Measurements from ENCODE around the gene NUAK2. TPM values are rescaled to one million over a fixed set of nuclear protein-coding genes. Genes with fewer than 3 reads are reported as not detected.

NUAK2 gene
- total RNA-seq, 1 experiment from 2014 or later = 3.9 TPM

DNA sequence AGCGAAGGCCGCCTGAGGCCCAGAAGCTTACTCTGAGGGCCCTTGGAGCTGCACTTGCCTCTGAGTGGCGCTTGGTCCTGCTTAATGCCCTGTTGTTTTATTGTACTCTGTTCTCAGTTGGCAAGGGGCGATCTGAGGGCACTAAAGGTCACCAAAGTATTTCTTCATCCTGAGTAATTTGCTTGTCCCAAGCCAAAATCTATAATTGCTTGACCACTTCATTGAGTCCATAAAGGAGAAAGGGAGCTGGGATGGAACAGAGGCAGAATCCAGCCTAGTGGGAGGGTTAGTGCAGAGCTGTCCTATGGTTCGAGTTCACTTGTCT, 376 bp upstream of the NUAK2 start:
- no peak for DNase-seq
- no peaks in the 10 kb centered on the region for H3K9me3 ChIP-seq (ENCODE audit: insufficient read depth, low read depth)
- BruUV-seq (replicated peaks) = no TSS peak
- peaks cover 10% of the 10 kb centered on the region; the same call in 1 of the 2 replicates for H3K79me2 ChIP-seq (ENCODE audit: low read depth)
- peaks cover 52% of the 10 kb centered on the region for H3K4me1 ChIP-seq (replicated peaks; ENCODE audit: insufficient read depth)
- H3K9me2 ChIP-seq (ENCODE audit: insufficient read depth) = no peaks in the 10 kb centered on the region
- H4K20me1 ChIP-seq (ENCODE audit: insufficient read depth) = no peaks in the 10 kb centered on the region
- no peaks in the 10 kb centered on the region for H3K36me3 ChIP-seq (ENCODE audit: low read depth)
- ChIA-PET CTCF (interaction anchor here (1.1 kb wide), 1 partner anchor 48 kb away, joined by 10 read pairs; no protein-coding TSS in a partner anchor), POLR2A (ENCODE audit: unreplicated experiment) (interaction anchor here (0.6 kb wide), 1 partner anchor 177 kb away, joined by 4 read pairs; no protein-coding TSS in a partner anchor)
- H3K4me3 ChIP-seq = peak overlapping the region; percentile 94
- H3K4me2 ChIP-seq = peak overlapping the region; percentile 96
- intact Hi-C loops (cut with micrococcal nuclease; ENCODE audit: unreplicated experiment) = loop anchor here (1.0 kb wide), 1 partner anchor 49 kb away; no protein-coding TSS in a partner anchor
- H3F3A ChIP-seq (ENCODE audit: insufficient read depth, low read depth) = peaks cover 15% of the 10 kb centered on the region; the same call in 1 of the 2 replicates
- TF ChIP-seq EZH2 (IDR thresholded peaks at IDR 0.05; ENCODE audit: low read depth) = no peak
- TF ChIP-seq, protein P1, sequence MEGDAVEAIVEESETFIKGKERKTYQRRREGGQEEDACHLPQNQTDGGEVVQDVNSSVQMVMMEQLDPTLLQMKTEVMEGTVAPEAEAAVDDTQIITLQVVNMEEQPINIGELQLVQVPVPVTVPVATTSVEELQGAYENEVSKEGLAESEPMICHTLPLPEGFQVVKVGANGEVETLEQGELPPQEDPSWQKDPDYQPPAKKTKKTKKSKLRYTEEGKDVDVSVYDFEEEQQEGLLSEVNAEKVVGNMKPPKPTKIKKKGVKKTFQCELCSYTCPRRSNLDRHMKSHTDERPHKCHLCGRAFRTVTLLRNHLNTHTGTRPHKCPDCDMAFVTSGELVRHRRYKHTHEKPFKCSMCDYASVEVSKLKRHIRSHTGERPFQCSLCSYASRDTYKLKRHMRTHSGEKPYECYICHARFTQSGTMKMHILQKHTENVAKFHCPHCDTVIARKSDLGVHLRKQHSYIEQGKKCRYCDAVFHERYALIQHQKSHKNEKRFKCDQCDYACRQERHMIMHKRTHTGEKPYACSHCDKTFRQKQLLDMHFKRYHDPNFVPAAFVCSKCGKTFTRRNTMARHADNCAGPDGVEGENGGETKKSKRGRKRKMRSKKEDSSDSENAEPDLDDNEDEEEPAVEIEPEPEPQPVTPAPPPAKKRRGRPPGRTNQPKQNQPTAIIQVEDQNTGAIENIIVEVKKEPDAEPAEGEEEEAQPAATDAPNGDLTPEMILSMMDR (conservative IDR thresholded peaks at IDR 0.05) = no peak
- H3K27ac ChIP-seq = no peak overlapping the region
- H3K27me3 ChIP-seq (ENCODE audit: insufficient read depth, low read depth) = 0 out of 2 replicates have a peak, but pooled peaks cover 2% of the 10 kb centered on the region
- H2AFZ ChIP-seq = peak overlapping the region; percentile 99; the same call in 1 of the 2 replicates

DNA sequence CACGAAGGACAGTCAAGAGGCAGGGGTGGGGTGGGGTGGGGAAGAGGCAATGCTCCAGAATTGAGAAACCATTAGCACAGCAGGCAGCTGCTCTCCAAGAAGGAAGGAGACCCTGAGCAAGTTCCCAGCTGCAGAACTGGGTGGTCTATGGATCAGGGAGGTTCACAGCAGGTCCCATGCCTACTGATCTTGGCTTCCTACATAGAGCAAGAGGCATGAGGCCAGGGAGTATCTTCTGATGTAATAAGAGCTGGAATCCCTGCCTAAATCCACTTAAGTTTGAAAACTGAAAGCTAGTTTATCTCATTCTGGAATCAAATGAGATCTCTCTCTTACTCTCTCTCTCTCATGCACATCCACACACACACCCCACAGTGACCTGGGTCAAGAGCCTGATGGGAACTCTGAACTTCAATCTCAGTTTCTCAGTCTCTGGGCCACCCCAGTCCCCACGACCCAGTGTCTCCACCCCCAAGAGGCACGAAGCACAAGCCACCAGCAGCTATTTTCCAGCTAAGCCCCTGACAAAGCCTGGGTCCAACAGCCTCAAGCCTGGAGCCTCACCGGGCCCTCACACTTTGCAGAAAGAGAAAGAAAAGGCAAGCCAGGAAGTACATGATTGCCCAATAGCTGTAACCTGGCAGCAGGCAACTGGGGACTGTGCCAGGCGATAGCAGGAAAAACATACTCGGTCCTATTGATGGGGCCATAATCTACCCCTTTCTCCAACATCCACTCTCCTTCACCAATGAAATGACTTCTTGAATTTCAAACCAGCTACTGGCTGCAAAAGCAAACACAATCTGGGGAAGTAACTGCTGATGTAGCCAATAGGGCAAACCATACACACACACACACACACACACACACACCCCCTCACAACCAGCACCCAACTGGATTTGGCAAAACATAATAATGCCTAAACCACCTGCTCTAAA, 2.2 kb downstream of the NUAK2 start:
- no peaks in the 10 kb centered on the region for H3K36me3 ChIP-seq (ENCODE audit: low read depth)
- peaks cover 15% of the 10 kb centered on the region; the same call in 1 of the 2 replicates for H3F3A ChIP-seq (ENCODE audit: insufficient read depth, low read depth)
- no peaks in the 10 kb centered on the region for H3K27me3 ChIP-seq (ENCODE audit: insufficient read depth, low read depth)
- H3K79me2 ChIP-seq (ENCODE audit: low read depth) = peaks cover 24% of the 10 kb centered on the region; the same call in 1 of the 2 replicates
- H3K27ac ChIP-seq = no peak overlapping the region
- no peaks in the 10 kb centered on the region for H4K20me1 ChIP-seq (ENCODE audit: insufficient read depth)
- CTCF ChIA-PET = interaction anchor here (0.6 to 0.9 kb wide), 6 partner anchors 16 to 1290 kb away, joined by 3 to 5 read pairs (median 4); no protein-coding TSS in a partner anchor
- no peak overlapping the region for H2AFZ ChIP-seq
- peak overlapping the region; percentile 9; the same call in 1 of the 2 replicates for H3K4me3 ChIP-seq
- BruUV-seq (replicated peaks) = no TSS peak
- DNase-seq = peak; percentile 68 to 76
- no peaks in the 10 kb centered on the region for H3K9me3 ChIP-seq (ENCODE audit: insufficient read depth, low read depth)
- intact Hi-C loops (cut with micrococcal nuclease; ENCODE audit: unreplicated experiment) = loop anchor here (1.0 kb wide), 1 partner anchor 35 kb away; no protein-coding TSS in a partner anchor
- no peaks in the 10 kb centered on the region for H3K9me2 ChIP-seq (ENCODE audit: insufficient read depth)
- H3K4me2 ChIP-seq = peak overlapping the region; percentile 96
- TF ChIP-seq, protein P1 (conservative IDR thresholded peaks at IDR 0.05) = no peak
- TF ChIP-seq EZH2 (IDR thresholded peaks at IDR 0.05; ENCODE audit: low read depth) = no peak
- H3K4me1 ChIP-seq (replicated peaks; ENCODE audit: insufficient read depth) = peaks cover 52% of the 10 kb centered on the region
- POLR2A ChIA-PET (ENCODE audit: unreplicated experiment) = interaction anchor here (0.6 kb wide), 1 partner anchor 196 kb away, joined by 3 read pairs; no protein-coding TSS in a partner anchor

DNA sequence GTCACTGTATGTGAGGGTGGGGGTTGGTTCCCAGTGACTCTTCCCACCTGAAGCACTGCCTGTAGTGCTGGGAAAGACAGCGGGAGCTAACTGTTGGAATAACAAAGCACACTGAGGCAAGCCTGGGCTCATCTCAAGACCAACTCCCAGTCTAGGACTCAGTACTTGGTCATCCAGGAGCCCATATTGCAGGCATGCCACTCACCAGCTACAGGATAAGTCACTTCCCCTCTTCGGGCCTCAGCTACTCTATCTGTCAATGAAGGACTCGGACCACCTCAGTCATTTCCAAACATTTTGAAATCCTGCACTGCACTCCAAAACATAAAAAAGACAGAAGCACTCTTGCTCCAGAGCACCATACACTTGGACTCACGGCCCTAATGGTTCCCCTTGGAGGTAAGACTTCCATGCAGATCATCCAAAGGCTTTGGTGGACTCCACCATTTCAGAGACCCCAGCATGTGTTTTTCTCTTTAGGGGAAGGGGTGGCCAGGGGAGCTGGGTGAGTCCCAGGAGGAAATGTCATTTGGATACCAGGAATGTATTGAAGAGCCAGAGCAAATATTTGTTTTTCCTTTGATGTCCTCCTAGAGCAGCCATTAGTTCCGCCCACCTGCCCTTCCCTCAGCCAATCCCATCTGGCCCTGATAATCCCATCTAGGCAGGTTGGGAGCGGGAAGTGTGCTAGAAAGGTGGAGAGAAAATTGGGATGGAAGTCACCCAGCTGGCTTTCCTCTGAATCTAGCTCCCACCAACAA, 3.1 kb downstream of the NUAK2 start:
- no TSS peak for BruUV-seq (replicated peaks)
- TF ChIP-seq, protein P1 (conservative IDR thresholded peaks at IDR 0.05) = no peak
- TF ChIP-seq EZH2 (IDR thresholded peaks at IDR 0.05; ENCODE audit: low read depth) = no peak
- H3K27me3 ChIP-seq (ENCODE audit: insufficient read depth, low read depth) = no peaks in the 10 kb centered on the region
- H3K79me2 ChIP-seq (ENCODE audit: low read depth) = peaks cover 24% of the 10 kb centered on the region
- POLR2A ChIA-PET (ENCODE audit: unreplicated experiment) = interaction anchor here (0.6 kb wide), 1 partner anchor 53 kb away, joined by 3 read pairs; no protein-coding TSS in a partner anchor
- H3K4me1 ChIP-seq (replicated peaks; ENCODE audit: insufficient read depth) = peaks cover 52% of the 10 kb centered on the region
- no peak overlapping the region for H3K4me3 ChIP-seq
- H3K4me2 ChIP-seq = peak overlapping the region; percentile 96
- H3K27ac ChIP-seq = no peak overlapping the region
- CTCF ChIA-PET = interaction anchor here (1.2 to 1.4 kb wide), 2 partner anchors 14 to 17 kb away, joined by 4 to 12 read pairs; no protein-coding TSS in a partner anchor
- DNase-seq = no peak
- intact Hi-C loops (cut with micrococcal nuclease; ENCODE audit: unreplicated experiment) = no loop called here
- H3K9me3 ChIP-seq (ENCODE audit: insufficient read depth, low read depth) = no peaks in the 10 kb centered on the region
- H3K9me2 ChIP-seq (ENCODE audit: insufficient read depth) = no peaks in the 10 kb centered on the region
- H3K36me3 ChIP-seq (ENCODE audit: low read depth) = no peaks in the 10 kb centered on the region
- H2AFZ ChIP-seq = no peak overlapping the region
- peaks cover 15% of the 10 kb centered on the region; the same call in 1 of the 2 replicates for H3F3A ChIP-seq (ENCODE audit: insufficient read depth, low read depth)
- H4K20me1 ChIP-seq (ENCODE audit: insufficient read depth) = no peaks in the 10 kb centered on the region

All from PC-9 (cell line).